Urinary bladder (tissue), 4 donors: ENCODE measurements around the gene COA8. TPM values are rescaled to one million over a fixed set of nuclear protein-coding genes. Genes with fewer than 3 reads are reported as not detected.
A peak's percentile ranks its signal among the peaks of the same experiment; 100 is the strongest.

ENCODE experiments used
- DNase-seq: peaks from one replicate; pipeline ENCODE4 v3.0.0-alpha.2; 2015; ENCODE audit errors: extremely low spot score
- H3K27ac ChIP-seq: one replicate; pipeline ENCODE4 v1.5.1; 2013; ENCODE audit warnings: low read depth, mild to moderate bottlenecking, moderate library complexity
- H3K36me3 ChIP-seq: one replicate; pipeline ENCODE4 v1.6.1; 2013; ENCODE audit warnings: mild to moderate bottlenecking, moderate library complexity; ENCODE audit not compliant: insufficient read depth
- H3K4me1 ChIP-seq: one replicate; pipeline ENCODE4 v1.6.1; 2013; ENCODE audit warnings: mild to moderate bottlenecking, moderate library complexity; ENCODE audit not compliant: insufficient read depth
- H3K4me3 ChIP-seq: one replicate; pipeline ENCODE4 v1.5.1; 2013; ENCODE audit warnings: low read depth, low read length
- WGBS: extraction: QIAGEN DNeasy Blood & Tissue Kit; methylation state at CpG from one replicate; pipeline ENCODE4 v1.1.7; 2013; 5-methylcytosine and 5-hydroxymethylcytosine counted together
- polyA plus RNA-seq: library from polyadenylated mRNA; stranded (reverse); fragments of 200-250 nt; gene quantifications from one replicate; pipeline ENCODE4 v1.2.3, GENCODE V29; 2013
- total RNA-seq: library from RNA; depleted of rRNA; stranded (reverse); fragments of >200 nt; gene quantifications from one replicate; pipeline ENCODE4 v1.2.3, GENCODE V29; 2014
- donor health status: healthy with polysubstance abuse.
- donor health status: healthy.

The COA8 gene
- total and polyA plus RNA-seq, 2 donors, result 37.0 to 52.4 TPM

GRCh38 chr14:103537175-103537990 lies 25.4 kb upstream of the COA8 start:
- 73% methylated on average over 18 of the region's 18 CpGs for WGBS
- Histone ChIP-seq H3K4me3 (no peak overlapping the region), H3K36me3 (no peaks in the 10 kb centered on the region), H3K27ac (no peak overlapping the region), H3K4me1 (no peaks in the 10 kb centered on the region)
- no peak for DNase-seq

GRCh38 chr14:103538291-103539055 lies 24.3 kb upstream of the COA8 start:
- 51% methylated on average over 30 of the region's 30 CpGs for WGBS
- DNase-seq, result no peak
- no peaks in the 10 kb centered on the region for H3K4me1 ChIP-seq
- H3K36me3 ChIP-seq, result no peaks in the 10 kb centered on the region
- no peak overlapping the region for H3K4me3 ChIP-seq
- H3K27ac ChIP-seq, result no peak overlapping the region

- no peaks in the 10 kb centered on the region for H3K4me1 ChIP-seq
- no peaks in the 10 kb centered on the region for H3K36me3 ChIP-seq
- WGBS, result 74% methylated on average over 28 of the region's 28 CpGs
- no peak overlapping the region for H3K27ac ChIP-seq
- no peak overlapping the region for H3K4me3 ChIP-seq
- no peak for DNase-seq
Measured at GRCh38 chr14:103539056-103539825, 23.5 kb upstream of the COA8 start.

GRCh38 chr14:103540821-103541708 lies 21.7 kb upstream of the COA8 start:
- WGBS, result 58% methylated on average over 17 of the region's 17 CpGs
- H3K36me3 ChIP-seq, result no peaks in the 10 kb centered on the region
- H3K27ac ChIP-seq, result peak overlapping the region; percentile 40
- H3K4me3 ChIP-seq, result no peak overlapping the region
- no peak for DNase-seq
- H3K4me1 ChIP-seq, result no peaks in the 10 kb centered on the region

GRCh38 chr14:103541709-103542604 lies 20.8 kb upstream of the COA8 start:
- Histone ChIP-seq H3K4me1 (no peaks in the 10 kb centered on the region), H3K27ac (no peak overlapping the region), H3K4me3 (no peak overlapping the region), H3K36me3 (no peaks in the 10 kb centered on the region)
- no peak for DNase-seq
- WGBS, result 63% methylated on average over 33 of the region's 33 CpGs

GRCh38 chr14:103542605-103543088 lies 20.1 kb upstream of the COA8 start:
- WGBS, result 14% methylated on average over 18 of the region's 18 CpGs
- Histone ChIP-seq H3K27ac (no peak overlapping the region), H3K4me3 (no peak overlapping the region), H3K36me3 (no peaks in the 10 kb centered on the region), H3K4me1 (no peaks in the 10 kb centered on the region)
- DNase-seq, result no peak

GRCh38 chr14:103543140-103543539 lies 19.6 kb upstream of the COA8 start:
- Histone ChIP-seq H3K4me3 (no peak overlapping the region), H3K36me3 (no peaks in the 10 kb centered on the region), H3K27ac (no peak overlapping the region), H3K4me1 (no peaks in the 10 kb centered on the region)
- DNase-seq, result no peak
- 67% methylated on average over 10 of the region's 10 CpGs for WGBS

GRCh38 chr14:103543721-103544387 lies 18.9 kb upstream of the COA8 start:
- 48% methylated on average over 19 of the region's 19 CpGs for WGBS

GRCh38 chr14:103544388-103545218 lies 18.2 kb upstream of the COA8 start:
- DNase-seq, result no peak
- Histone ChIP-seq H3K27ac (no peak overlapping the region), H3K4me1 (no peaks in the 10 kb centered on the region), H3K4me3 (no peak overlapping the region), H3K36me3 (no peaks in the 10 kb centered on the region)
- 39% methylated on average over 35 of the region's 35 CpGs for WGBS

More at GRCh38 chr14:103543721-103544387, 18.9 kb upstream of the COA8 start:
- DNase-seq, result no peak
- Histone ChIP-seq H3K27ac (no peak overlapping the region), H3K4me3 (no peak overlapping the region), H3K4me1 (no peaks in the 10 kb centered on the region), H3K36me3 (no peaks in the 10 kb centered on the region)

GRCh38 chr14:103545219-103545914 lies 17.4 kb upstream of the COA8 start:
- WGBS, result 88% methylated on average over 29 of the region's 29 CpGs
- no peak for DNase-seq
- Histone ChIP-seq H3K27ac (no peak overlapping the region), H3K4me3 (no peak overlapping the region), H3K4me1 (no peaks in the 10 kb centered on the region), H3K36me3 (no peaks in the 10 kb centered on the region)
